ENCODE results near the gene KANK4. TPM values are rescaled to one million over a fixed set of nuclear protein-coding genes. Genes with fewer than 3 reads are reported as not detected.
"Not testable (repeated sequence)": the region's sequence is repeated elsewhere in the genome, so short reads cannot be mapped to it uniquely, and the experiment has no call there.

Gene KANK4
- total RNA-seq, 2 experiments from 2014 or later = not detected

- Mint-ChIP-seq H3K36me3 (ENCODE audit: low read depth) (no peaks in the 10 kb centered on the region), H3K4me3 (no peak overlapping the region), H3K4me1 (ENCODE audit: low read depth) (no peaks in the 10 kb centered on the region), H3K27ac (no peak overlapping the region), H3K9me3 (ENCODE audit: insufficient read depth) (no peaks in the 10 kb centered on the region), H3K27me3 (ENCODE audit: low read depth) (peaks cover 2% of the 10 kb centered on the region)
- POLR2A ChIA-PET = no interaction called here
- DNase-seq (no peak), ATAC-seq (no peak)
- CTCF ChIA-PET = no interaction called here
These were observed 58.5 kb downstream of the KANK4 start for GRCh38 chr1:62260688-62261087.

GRCh38 chr1:62259551-62259950 lies 59.7 kb downstream of the KANK4 start:
- peaks cover 2% of the 10 kb centered on the region for H3K27me3 Mint-ChIP-seq (ENCODE audit: low read depth)
- H3K4me1 Mint-ChIP-seq (ENCODE audit: low read depth) = no peaks in the 10 kb centered on the region
- no peaks in the 10 kb centered on the region for H3K9me3 Mint-ChIP-seq (ENCODE audit: insufficient read depth)
- CTCF ChIA-PET = no interaction called here
- no peak overlapping the region for H3K27ac Mint-ChIP-seq
- DNase-seq = no peak
- ATAC-seq = no peak
- POLR2A ChIA-PET = no interaction called here
- no peak overlapping the region for H3K4me3 Mint-ChIP-seq
- no peaks in the 10 kb centered on the region for H3K36me3 Mint-ChIP-seq (ENCODE audit: low read depth)

GRCh38 chr1:62250126-62250726 lies 69.0 kb downstream of the KANK4 start:
- DNase-seq (no peak), ATAC-seq (no peak)
- CTCF ChIA-PET = no interaction called here
- POLR2A ChIA-PET = no interaction called here
- H3K4me1 Mint-ChIP-seq (ENCODE audit: low read depth) = no peaks in the 10 kb centered on the region
- no peaks in the 10 kb centered on the region for H3K27me3 Mint-ChIP-seq (ENCODE audit: low read depth)
- H3K9me3 Mint-ChIP-seq (ENCODE audit: insufficient read depth) = no peaks in the 10 kb centered on the region
- no peak overlapping the region for H3K4me3 Mint-ChIP-seq
- H3K27ac Mint-ChIP-seq = no peak overlapping the region
- no peaks in the 10 kb centered on the region for H3K36me3 Mint-ChIP-seq (ENCODE audit: low read depth)

GRCh38 chr1:62247391-62248168 lies 71.7 kb downstream of the KANK4 start:
- ATAC-seq = no peak
- H3K9me3 Mint-ChIP-seq (ENCODE audit: insufficient read depth) = no peaks in the 10 kb centered on the region
- no peak for DNase-seq
- H3K36me3 Mint-ChIP-seq (ENCODE audit: low read depth) = no peaks in the 10 kb centered on the region
- no peak overlapping the region for H3K4me3 Mint-ChIP-seq
- H3K4me1 Mint-ChIP-seq (ENCODE audit: low read depth) = no peaks in the 10 kb centered on the region
- POLR2A ChIA-PET = interaction anchor here (0.7 kb wide), 1 partner anchor 129 kb away, joined by 4 read pairs; no protein-coding TSS in a partner anchor
- no peaks in the 10 kb centered on the region for H3K27me3 Mint-ChIP-seq (ENCODE audit: low read depth)
- H3K27ac Mint-ChIP-seq = no peak overlapping the region
- CTCF ChIA-PET = interaction anchor here (0.5 kb wide), 1 partner anchor 107 kb away, joined by 3 read pairs; no protein-coding TSS in a partner anchor

GRCh38 chr1:62245201-62245600 lies 74.0 kb downstream of the KANK4 start:
- H3K4me1 Mint-ChIP-seq (ENCODE audit: low read depth) = no peaks in the 10 kb centered on the region
- H3K27me3 Mint-ChIP-seq (ENCODE audit: low read depth) = no peaks in the 10 kb centered on the region
- ATAC-seq = no peak

GRCh38 chr1:62244380-62244779 lies 74.9 kb downstream of the KANK4 start:
- H3K4me1 Mint-ChIP-seq (ENCODE audit: low read depth); POLR2A ChIA-PET; H3K27ac Mint-ChIP-seq; DNase-seq; H3K9me3 Mint-ChIP-seq (ENCODE audit: insufficient read depth); H3K36me3 Mint-ChIP-seq (ENCODE audit: low read depth); H3K27me3 Mint-ChIP-seq (ENCODE audit: low read depth); ATAC-seq; H3K4me3 Mint-ChIP-seq: not testable (repeated sequence)
- CTCF ChIA-PET = interaction anchor here (0.8 kb wide), 1 partner anchor 68 kb away, joined by 3 read pairs; no protein-coding TSS in a partner anchor

More at GRCh38 chr1:62245201-62245600, 74.0 kb downstream of the KANK4 start:
- CTCF ChIA-PET = no interaction called here
- no peak overlapping the region for H3K4me3 Mint-ChIP-seq
- POLR2A ChIA-PET = no interaction called here
- no peak for DNase-seq
- H3K9me3 Mint-ChIP-seq (ENCODE audit: insufficient read depth) = no peaks in the 10 kb centered on the region
- no peaks in the 10 kb centered on the region for H3K36me3 Mint-ChIP-seq (ENCODE audit: low read depth)
- no peak overlapping the region for H3K27ac Mint-ChIP-seq

GRCh38 chr1:62241371-62242131 lies 77.7 kb downstream of the KANK4 start:
- H3K4me3 Mint-ChIP-seq = no peak overlapping the region
- ChIA-PET POLR2A (no interaction called here), CTCF (no interaction called here)
- DNase-seq = no peak
- ATAC-seq = no peak
- no peaks in the 10 kb centered on the region for H3K27me3 Mint-ChIP-seq (ENCODE audit: low read depth)
- H3K4me1 Mint-ChIP-seq (ENCODE audit: low read depth) = no peaks in the 10 kb centered on the region
- H3K27ac Mint-ChIP-seq = no peak overlapping the region
- H3K36me3 Mint-ChIP-seq (ENCODE audit: low read depth) = no peaks in the 10 kb centered on the region
- no peaks in the 10 kb centered on the region for H3K9me3 Mint-ChIP-seq (ENCODE audit: insufficient read depth)

GRCh38 chr1:62240651-62241370 lies 78.4 kb downstream of the KANK4 start:
- POLR2A ChIA-PET = no interaction called here
- Mint-ChIP-seq H3K4me3 (no peak overlapping the region), H3K9me3 (ENCODE audit: insufficient read depth) (no peaks in the 10 kb centered on the region), H3K27me3 (ENCODE audit: low read depth) (no peaks in the 10 kb centered on the region), H3K36me3 (ENCODE audit: low read depth) (no peaks in the 10 kb centered on the region), H3K27ac (no peak overlapping the region), H3K4me1 (ENCODE audit: low read depth) (no peaks in the 10 kb centered on the region)
- CTCF ChIA-PET = no interaction called here
- DNase-seq (no peak), ATAC-seq (no peak)

GRCh38 chr1:62239652-62240403 lies 79.4 kb downstream of the KANK4 start:
- POLR2A ChIA-PET; H3K4me1 Mint-ChIP-seq (ENCODE audit: low read depth); H3K27ac Mint-ChIP-seq; H3K27me3 Mint-ChIP-seq (ENCODE audit: low read depth); H3K9me3 Mint-ChIP-seq (ENCODE audit: insufficient read depth); ATAC-seq; CTCF ChIA-PET; H3K36me3 Mint-ChIP-seq (ENCODE audit: low read depth); H3K4me3 Mint-ChIP-seq; DNase-seq: not testable (repeated sequence)

GRCh38 chr1:62238507-62238906 lies 80.7 kb downstream of the KANK4 start:
- POLR2A ChIA-PET = no interaction called here
- ATAC-seq (no peak), DNase-seq (no peak)
- Mint-ChIP-seq H3K27me3 (ENCODE audit: low read depth) (no peaks in the 10 kb centered on the region), H3K4me3 (no peak overlapping the region), H3K9me3 (ENCODE audit: insufficient read depth) (no peaks in the 10 kb centered on the region), H3K27ac (no peak overlapping the region), H3K36me3 (ENCODE audit: low read depth) (no peaks in the 10 kb centered on the region), H3K4me1 (ENCODE audit: low read depth) (no peaks in the 10 kb centered on the region)
- CTCF ChIA-PET = no interaction called here

- CTCF ChIA-PET = no interaction called here
These were observed 81.3 kb downstream of the KANK4 start for GRCh38 chr1:62237950-62238374.

More at GRCh38 chr1:62237950-62238374, 81.3 kb downstream of the KANK4 start:
- no peak for ATAC-seq
- H3K27me3 Mint-ChIP-seq (ENCODE audit: low read depth) = no peaks in the 10 kb centered on the region
- no peaks in the 10 kb centered on the region for H3K4me1 Mint-ChIP-seq (ENCODE audit: low read depth)
- H3K4me3 Mint-ChIP-seq = no peak overlapping the region
- POLR2A ChIA-PET = no interaction called here
- no peaks in the 10 kb centered on the region for H3K36me3 Mint-ChIP-seq (ENCODE audit: low read depth)
- no peak overlapping the region for H3K27ac Mint-ChIP-seq
- no peaks in the 10 kb centered on the region for H3K9me3 Mint-ChIP-seq (ENCODE audit: insufficient read depth)
- no peak for DNase-seq
